ENCODE results near the gene RPL10A. TPM values are rescaled to one million over a fixed set of nuclear protein-coding genes. Genes with fewer than 3 reads are reported as not detected.

The RPL10A gene
- polyA plus RNA-seq, 1 donor (not counting 4 experiments of a cell fraction or from before 2014, with no cell fraction given), result 2,462 TPM

DNA sequence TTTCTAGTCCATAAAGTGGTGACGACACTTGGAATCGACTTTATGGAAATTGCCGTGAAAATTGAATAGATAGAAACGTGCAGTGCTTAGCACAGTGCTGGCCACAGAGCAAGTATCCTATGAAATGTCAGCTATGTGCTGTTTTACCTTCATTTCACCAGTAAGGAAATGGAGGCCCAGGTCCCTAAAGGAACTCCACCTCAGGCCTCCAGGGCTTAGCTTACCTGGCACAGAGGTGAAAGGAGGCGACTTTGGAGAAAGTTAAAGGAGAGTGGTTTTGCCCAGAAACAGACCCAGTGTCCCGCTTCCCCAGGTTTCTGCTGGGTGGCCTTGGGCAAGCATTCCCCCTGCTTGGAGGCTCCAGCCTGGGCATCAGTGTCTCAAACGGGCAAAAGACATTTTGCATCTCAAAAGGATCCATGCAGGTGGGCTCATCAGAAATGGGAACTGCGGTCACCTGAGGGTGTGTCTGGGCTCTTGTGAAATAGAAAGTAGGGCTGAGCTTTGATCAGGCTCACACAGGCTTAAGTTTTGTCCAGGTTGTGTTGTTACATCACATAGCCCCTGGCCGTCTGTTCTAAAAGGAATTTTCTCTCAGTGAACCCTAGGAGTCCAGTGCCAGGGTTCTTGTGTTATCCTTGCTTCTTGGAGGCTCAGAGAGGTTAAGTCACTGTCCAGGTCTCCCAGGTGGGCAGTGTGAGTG is 51.3 kb downstream of the RPL10A start:
- peaks cover 8% of the 10 kb centered on the region for H3K4me1 ChIP-seq (ENCODE audit: control insufficient read depth, extremely low read depth, insufficient read depth, low read length)
- TF ChIP-seq EZH2 (IDR thresholded peaks at IDR 0.05; ENCODE audit: low read length), result no peak
- TF ChIP-seq, protein P1, sequence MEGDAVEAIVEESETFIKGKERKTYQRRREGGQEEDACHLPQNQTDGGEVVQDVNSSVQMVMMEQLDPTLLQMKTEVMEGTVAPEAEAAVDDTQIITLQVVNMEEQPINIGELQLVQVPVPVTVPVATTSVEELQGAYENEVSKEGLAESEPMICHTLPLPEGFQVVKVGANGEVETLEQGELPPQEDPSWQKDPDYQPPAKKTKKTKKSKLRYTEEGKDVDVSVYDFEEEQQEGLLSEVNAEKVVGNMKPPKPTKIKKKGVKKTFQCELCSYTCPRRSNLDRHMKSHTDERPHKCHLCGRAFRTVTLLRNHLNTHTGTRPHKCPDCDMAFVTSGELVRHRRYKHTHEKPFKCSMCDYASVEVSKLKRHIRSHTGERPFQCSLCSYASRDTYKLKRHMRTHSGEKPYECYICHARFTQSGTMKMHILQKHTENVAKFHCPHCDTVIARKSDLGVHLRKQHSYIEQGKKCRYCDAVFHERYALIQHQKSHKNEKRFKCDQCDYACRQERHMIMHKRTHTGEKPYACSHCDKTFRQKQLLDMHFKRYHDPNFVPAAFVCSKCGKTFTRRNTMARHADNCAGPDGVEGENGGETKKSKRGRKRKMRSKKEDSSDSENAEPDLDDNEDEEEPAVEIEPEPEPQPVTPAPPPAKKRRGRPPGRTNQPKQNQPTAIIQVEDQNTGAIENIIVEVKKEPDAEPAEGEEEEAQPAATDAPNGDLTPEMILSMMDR (optimal IDR thresholded peaks at IDR 0.05 in 1 of 3, IDR thresholded peaks at IDR 0.05 in 1 of 3, conservative IDR thresholded peaks at IDR 0.05 in 1 of 3; ENCODE audit: extremely low read depth in 1 of 3, insufficient read depth in 2 of 3, low read length in 3 of 3), result no peak
- dilution Hi-C loops (cut with MboI; ENCODE audit: extremely low pct_ligation_motif_present, low sequenced_read_pairs), result no loop called here
- no peaks in the 10 kb centered on the region for H3K36me3 ChIP-seq (ENCODE audit: control insufficient read depth in 2 of 2, extremely low read depth in 1 of 2, insufficient read depth in 2 of 2, low read length in 2 of 2)
- no peaks in the 10 kb centered on the region for H3K27me3 ChIP-seq (ENCODE audit: control insufficient read depth, extremely low read depth, insufficient read depth, low read length)
- no peak for FAIRE-seq
- no peak overlapping the region for H3K4me3 ChIP-seq (ENCODE audit: control insufficient read depth in 2 of 3, extremely low read depth in 1 of 3, insufficient read depth in 2 of 3, low read depth in 1 of 3, low read length in 3 of 3)
- no peaks in the 10 kb centered on the region for H3K9me1 ChIP-seq (ENCODE audit: control insufficient read depth, extremely low read depth, insufficient read depth, low read length)
- no peaks in the 10 kb centered on the region for H3K79me2 ChIP-seq (ENCODE audit: control insufficient read depth, insufficient read depth, low read length)
- no peaks in the 10 kb centered on the region for H3K9me3 ChIP-seq (ENCODE audit: control insufficient read depth, low read depth, low read length)
- no peak overlapping the region for H3K9ac ChIP-seq (ENCODE audit: control insufficient read depth, extremely low read depth, insufficient read depth, low read length)
- H4K20me1 ChIP-seq (ENCODE audit: control insufficient read depth, extremely low read depth, insufficient read depth, low read length), result no peaks in the 10 kb centered on the region
- no peak overlapping the region for H3K27ac ChIP-seq (ENCODE audit: control insufficient read depth, insufficient read depth, low read length)
- no peak overlapping the region for H3K4me2 ChIP-seq (ENCODE audit: control insufficient read depth, extremely low read depth, insufficient read depth, low read depth, low read length)
- H2AFZ ChIP-seq (ENCODE audit: control insufficient read depth, low read length), result no peak overlapping the region
- DNase-seq (ENCODE audit: low read depth, low spot score), result no peak

Small RNA genes within 50 kb of the gene (small RNA-seq; reads per million reads assigned to genes)
- 0 to 0.67 (median 0.07) reads per million in 3 experiments for gene MIR7111 (ENCODE audit: insufficient read length in 3 of 3, low read depth in 3 of 3, low replicate concordance in 1 of 3)

Other genes starting within 250 kb of the RPL10A start
- gene ZNF76, start 208.7 kb upstream of the RPL10A start, polyA plus RNA-seq, result 7.2 to 11.5 TPM (median 7.6 TPM) in 3 replicates
- gene DEF6, start 170.6 kb upstream of the RPL10A start, polyA plus RNA-seq, result 12.4 to 17.4 TPM (median 17.3 TPM) in 3 replicates
- 15.1 to 24.4 TPM (median 20.6 TPM) in 3 replicates for gene PPARD, start 125.8 kb upstream of the RPL10A start, polyA plus RNA-seq
- gene FANCE, start 16.1 kb upstream of the RPL10A start, polyA plus RNA-seq, result 4.2 to 6.4 TPM (median 5.8 TPM) in 3 replicates
- 5.7 to 11.1 TPM (median 8.0 TPM) in 3 replicates for gene TEAD3, start 28.7 kb downstream of the RPL10A start, polyA plus RNA-seq
- gene TULP1, start 44.5 kb downstream of the RPL10A start, polyA plus RNA-seq, result not detected in 3 replicates
- 48.0 to 88.3 TPM (median 59.0 TPM) in 3 replicates for gene FKBP5, start 220.5 kb downstream of the RPL10A start, polyA plus RNA-seq